HG03108 (cell line): ENCODE results near the gene GRID1.
"Not testable (repeated sequence)": the region's sequence is repeated elsewhere in the genome, so short reads cannot be mapped to it uniquely, and the experiment has no call there.

Source experiments
- ATAC-seq: cut with Tn5 transposase; IDR thresholded peaks from one replicate; pipeline ENCODE4 v1.9.1; 2021; ENCODE audit warnings: moderate library complexity; ENCODE audit not compliant: unreplicated experiment

GRID1 gene

GRCh38 chr10:86056672-86057071 is 309.9 kb downstream of the GRID1 start:
- no peak for ATAC-seq

DNA sequence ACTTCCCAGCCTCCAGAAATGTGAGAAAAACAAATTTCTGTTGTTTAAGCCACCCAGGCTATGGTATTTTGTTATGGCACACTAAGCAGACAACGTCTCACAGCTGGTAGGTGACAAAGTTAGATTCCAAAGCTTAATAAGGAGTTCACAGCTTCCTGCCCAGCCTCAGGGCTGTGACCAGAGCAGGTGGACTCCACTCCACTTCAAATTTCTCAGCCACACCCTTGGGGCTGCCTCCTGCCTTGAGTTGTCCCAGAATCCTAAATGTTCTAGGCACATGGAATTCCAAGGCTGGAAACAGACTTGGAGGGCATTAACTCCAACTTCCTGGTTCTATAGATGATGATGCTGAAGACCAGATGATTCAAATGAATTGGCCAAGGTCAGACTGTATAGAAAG is 310.7 kb downstream of the GRID1 start:
- ATAC-seq: no peak

DNA sequence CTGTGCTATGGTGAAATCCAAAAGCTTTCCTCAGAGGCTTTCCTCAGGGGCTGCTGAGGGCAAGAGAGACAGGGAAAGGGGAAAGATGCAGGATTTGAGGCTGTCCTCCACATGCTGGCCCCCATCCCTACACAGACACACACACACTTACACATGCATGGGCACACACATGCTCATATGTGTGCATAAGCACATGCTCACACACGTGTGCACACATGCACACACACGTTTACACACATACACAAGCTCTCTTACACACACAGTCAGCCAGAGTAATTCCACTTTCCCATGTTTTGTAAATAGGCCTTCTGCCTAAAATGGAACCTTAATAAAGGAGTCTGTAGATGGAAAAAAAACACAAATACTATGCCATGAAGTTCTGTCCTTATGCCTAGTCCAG is 312.9 kb downstream of the GRID1 start:
- ATAC-seq: no peak

DNA sequence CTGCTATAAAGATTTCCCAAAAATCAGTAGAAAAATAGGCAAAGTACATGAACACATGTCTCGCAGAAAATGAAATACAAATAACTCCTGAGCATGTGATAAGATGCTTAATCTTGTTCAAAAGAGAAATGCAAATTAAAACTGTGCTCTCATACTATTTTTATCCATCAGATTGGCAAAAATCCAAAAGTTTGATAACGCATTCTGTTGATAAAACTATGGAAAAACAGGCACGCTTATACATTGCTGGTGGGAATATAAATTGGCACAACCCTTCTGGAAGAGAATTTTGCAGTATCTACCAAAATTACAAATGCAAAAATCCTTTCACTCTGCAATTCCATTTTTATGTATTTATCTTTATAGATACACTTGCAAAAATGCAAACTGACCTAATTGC is 315.0 kb downstream of the GRID1 start:
- ATAC-seq: no peak

DNA sequence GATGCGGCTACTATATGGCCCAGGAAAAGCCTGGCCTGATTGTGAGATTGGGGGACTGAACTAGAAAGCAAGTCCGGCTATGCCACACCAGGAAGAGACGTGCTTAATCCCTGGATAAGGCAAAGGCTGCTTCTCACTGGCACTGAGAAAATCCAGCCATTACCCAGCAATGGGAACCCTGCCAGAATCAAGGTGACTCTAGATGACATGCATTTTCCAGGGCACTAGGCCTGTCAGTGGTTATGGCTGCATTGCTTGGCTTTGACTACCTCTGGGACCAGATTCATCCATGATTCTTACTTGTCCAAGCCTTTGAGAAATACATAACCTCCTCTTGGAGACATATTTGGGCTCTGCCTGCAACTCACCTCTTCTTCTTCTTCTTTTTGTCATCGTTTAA is 317.2 kb downstream of the GRID1 start:
- ATAC-seq: no peak

GRCh38 chr10:86048973-86049372 is 317.6 kb downstream of the GRID1 start:
- no peak for ATAC-seq

DNA sequence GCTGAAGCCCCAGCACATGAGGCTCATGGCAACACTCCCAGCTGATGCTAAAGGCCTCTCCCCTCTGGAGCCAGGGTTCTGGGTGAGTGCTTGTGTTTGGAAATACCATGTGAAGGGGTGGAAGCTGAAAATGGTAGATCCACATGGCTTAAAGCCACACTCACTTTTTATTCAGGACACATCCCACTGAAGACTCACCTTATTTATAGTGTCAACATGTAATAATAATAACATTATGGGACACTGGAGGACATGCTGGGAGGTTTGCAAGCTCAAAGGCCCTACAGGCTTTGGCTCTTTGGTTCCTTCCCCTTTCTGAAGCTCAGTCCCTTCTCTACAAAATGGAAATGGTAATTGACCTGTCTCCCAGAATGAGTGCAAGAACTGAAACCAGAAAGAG is 318.0 kb downstream of the GRID1 start:
- ATAC-seq: no peak

DNA sequence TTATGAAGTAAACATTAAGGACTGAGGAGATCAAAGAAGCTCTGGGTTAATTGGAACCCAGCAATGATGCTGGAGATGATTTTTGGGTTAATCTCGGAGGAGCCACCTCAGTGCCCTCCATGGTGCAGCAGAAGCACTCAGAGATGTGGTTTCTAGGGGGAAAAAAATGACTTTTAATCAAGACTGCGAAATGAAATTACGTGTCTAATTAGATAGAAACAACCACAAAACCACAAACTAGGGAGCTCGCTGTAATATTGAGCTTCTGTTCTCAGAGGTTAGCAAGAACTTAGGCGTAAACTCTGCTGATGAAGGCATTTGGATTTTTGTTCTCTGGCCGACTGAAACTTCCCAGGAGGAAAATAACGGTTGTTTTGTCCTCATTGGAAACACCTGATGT is 319.0 kb downstream of the GRID1 start:
- ATAC-seq: no peak

- ATAC-seq: no peak
Observed at GRCh38 chr10:86046845-86047460, 319.6 kb downstream of the GRID1 start.

DNA sequence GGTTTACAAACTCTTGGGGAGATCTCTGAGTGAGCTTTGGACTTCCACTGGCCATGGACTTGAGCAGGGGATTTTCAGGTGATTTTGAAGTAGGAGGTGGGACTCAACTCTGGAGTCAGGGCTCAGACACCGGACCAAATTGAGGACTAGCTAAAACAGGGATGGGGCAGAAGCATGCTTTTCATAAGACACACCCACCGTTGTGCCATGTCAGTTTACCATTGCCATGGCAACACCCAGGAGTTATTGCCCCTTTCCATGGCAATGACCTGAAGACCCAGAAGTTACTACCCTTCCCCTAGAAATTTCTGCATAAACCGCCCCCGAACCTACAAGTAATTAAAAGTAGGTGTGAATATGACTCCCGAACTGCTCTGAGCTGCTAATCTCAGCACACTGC is 320.7 kb downstream of the GRID1 start:
- ATAC-seq: no peak

DNA sequence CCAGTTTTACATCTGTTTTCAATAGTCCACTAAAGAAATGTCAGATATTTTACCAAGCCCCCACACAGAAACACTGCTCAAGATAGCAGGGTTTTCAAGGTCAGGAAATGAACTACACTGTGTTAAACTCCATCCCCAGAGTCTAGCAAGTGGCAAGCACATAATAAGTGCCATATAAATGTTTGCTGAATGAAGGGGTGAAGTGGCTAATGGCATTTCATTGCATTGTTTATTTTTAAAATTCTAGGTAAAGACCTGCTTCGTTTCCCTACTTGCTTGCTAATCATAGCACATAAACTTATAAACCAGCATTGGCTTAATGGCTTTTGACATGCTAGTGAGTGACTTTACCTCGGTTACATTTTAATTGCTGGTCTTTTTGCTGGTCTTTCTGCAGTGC is 322.6 kb downstream of the GRID1 start:
- ATAC-seq: no peak

- no peak for ATAC-seq
Observed at GRCh38 chr10:86043236-86043635, 323.4 kb downstream of the GRID1 start.

- ATAC-seq: no peak
Observed at GRCh38 chr10:86042161-86042560, 324.4 kb downstream of the GRID1 start.

GRCh38 chr10:86041116-86041515 is 325.5 kb downstream of the GRID1 start:
- no peak for ATAC-seq

DNA sequence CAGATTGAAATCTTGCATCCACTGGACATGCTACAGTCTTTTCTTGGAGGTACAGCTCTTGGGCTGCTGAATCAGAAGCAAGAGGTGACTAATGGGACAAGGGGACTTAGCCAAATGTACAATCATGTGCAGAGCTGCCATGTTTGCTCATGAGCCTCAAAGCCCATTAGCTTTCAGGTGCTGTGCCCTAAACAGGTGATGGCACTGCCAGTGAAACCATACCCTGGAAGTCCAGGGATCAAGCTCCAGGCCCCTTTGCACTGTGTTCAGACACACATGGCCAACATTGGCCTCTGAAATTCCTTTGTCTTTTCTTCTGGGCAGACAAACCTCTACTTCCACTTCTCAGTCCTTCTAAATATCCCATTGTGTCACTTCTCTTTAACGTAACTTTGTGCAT is 328.2 kb downstream of the GRID1 start:
- no peak for ATAC-seq

DNA sequence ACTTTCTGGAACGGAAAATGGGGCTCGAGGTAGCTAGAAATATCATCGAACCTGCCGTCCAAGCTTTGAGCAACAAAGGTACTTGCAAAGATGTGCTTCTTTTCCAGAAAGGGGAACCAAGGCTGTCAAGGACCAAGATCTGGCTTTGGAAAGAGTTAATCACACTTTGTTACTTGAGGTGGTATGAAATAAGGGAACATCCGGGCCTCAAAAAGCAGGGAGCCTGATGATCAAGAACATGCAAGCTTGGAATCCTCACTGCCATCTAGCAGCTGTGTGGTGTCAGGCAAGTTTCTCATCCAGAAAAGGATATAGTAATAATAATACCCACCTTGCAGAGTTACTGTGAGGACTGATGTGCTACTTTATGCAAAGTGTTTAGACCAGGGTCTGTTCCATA is 329.5 kb downstream of the GRID1 start:
- no peak for ATAC-seq

DNA sequence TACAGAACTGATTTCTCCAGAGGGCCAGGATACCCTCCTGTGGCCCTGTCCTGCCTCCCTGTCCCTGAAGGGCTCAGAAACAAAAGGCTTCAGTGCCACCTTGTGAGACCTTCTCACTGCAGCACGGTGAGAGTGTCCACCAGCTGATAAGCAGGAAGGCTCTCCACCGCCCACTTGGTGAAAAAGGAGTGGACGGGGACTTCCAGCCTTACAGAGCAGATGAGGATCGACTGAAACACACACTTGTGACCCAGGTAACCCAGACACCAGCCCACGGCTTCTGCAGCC is 330.1 kb downstream of the GRID1 start:
- ATAC-seq: no peak

- no peak for ATAC-seq
Observed at GRCh38 chr10:86035791-86036543, 330.6 kb downstream of the GRID1 start.

DNA sequence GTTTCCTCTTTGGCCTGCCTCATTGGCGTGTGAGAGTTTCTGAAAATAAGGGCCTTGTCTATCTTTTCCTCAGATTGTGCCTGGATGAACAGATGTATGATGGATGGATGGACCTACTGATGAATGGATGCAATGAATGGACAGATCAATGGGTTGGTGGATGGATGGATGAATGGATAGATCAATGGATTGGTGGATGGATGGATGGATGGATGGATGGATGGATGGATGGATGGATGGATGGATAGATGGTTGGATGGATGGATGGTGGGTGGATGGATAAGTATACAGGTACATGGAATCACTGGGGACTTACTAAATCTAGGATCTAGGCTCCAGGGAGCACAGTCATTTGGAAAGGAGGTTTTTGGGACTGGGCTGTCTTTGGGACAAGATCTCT is 331.9 kb downstream of the GRID1 start:
- ATAC-seq: no peak

DNA sequence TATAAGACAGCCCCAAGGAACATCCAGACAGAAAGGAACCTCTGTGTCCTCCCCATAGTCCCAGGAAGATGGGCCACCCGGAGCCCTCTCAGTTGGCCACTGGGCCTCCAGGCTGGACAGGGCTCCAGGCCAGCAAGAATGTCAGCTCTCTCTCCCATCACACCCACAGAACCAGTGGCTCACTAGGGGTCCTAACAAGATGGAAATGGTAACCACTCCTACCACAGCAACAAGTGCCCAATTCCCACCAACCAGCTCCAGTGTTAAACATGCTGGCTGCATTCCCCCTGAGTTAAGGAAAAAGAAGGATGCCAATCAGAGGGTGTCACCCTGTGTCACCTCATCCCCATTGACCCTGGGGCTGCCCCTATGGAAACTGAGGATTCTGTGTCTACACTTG is 333.0 kb downstream of the GRID1 start:
- ATAC-seq: no peak

DNA sequence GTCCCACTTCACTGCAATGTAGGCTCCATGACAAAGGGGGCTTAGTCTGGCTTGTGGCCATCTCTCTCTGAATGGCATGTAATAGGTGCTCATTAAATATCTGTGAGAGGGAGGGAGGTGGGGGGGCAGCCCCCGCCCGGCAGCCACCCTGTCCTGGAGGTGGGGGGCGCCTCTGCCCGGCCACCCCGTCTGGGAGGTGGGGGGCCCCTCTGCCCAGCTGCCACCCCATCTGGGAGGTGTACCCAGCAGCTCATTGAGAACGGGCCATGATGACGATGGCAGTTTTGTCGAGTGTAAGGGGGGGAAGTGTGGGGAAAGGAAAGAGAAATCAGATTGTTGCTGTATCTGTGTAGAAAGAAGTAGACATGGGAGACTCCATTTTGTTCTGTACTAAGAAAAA is 334.5 kb downstream of the GRID1 start:
- not testable (repeated sequence) for ATAC-seq

GRCh38 chr10:86030312-86030711 is 336.3 kb downstream of the GRID1 start:
- no peak for ATAC-seq

GRCh38 chr10:86027346-86027745 is 339.2 kb downstream of the GRID1 start:
- no peak for ATAC-seq
